GDM1 (cell line): Measurements from ENCODE around the gene SHANK3.
"Not testable (repeated sequence)": the region's sequence is repeated elsewhere in the genome, so short reads cannot be mapped to it uniquely, and the experiment has no call there.

Experiments
- DNase-seq: peaks from one replicate; lab custom pipeline; 2025; lab: John Stamatoyannopoulos, UW

The SHANK3 gene

GRCh38 chr22:50672471-50673230, at the start of gene SHANK3:
Gene SHANK3, plus strand, starts transcription at chr22:50672823.
- peak; percentile 95 for DNase-seq

GRCh38 chr22:50624347-50625130, 48.1 kb upstream of the SHANK3 start:
- no peak for DNase-seq

GRCh38 chr22:50625131-50625567, 47.5 kb upstream of the SHANK3 start:
- no peak for DNase-seq

GRCh38 chr22:50625568-50626313, 46.9 kb upstream of the SHANK3 start:
- DNase-seq = no peak

DNA sequence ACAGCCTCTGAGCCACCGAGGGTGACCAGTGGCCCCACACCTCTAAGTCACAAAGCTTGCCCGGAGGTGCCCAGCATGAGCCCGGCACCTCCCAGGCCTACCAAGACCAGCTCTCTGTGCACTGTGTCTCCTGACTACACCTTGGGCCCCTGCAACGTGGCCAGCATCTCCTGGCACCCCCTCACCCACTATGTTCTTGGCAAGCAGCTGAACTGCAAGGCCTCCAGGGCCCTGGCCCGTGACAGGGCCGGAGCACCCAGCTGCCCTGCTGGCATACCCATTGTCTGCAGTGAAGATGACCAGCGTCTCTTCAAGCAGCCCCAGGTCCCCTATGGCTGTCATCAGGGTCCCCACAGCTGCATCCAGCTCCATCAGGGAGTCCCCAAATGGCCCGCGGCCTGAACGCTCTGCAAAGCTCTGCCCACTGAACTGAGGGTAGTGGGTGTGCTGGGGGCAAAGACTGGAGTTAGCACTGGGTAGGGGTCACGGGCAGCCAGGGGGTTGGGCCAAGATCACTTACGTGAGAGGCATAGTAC, 46.2 kb upstream of the SHANK3 start:
- no peak for DNase-seq

- DNase-seq = no peak
Measured at GRCh38 chr22:50626850-50627641, 45.6 kb upstream of the SHANK3 start.

DNA sequence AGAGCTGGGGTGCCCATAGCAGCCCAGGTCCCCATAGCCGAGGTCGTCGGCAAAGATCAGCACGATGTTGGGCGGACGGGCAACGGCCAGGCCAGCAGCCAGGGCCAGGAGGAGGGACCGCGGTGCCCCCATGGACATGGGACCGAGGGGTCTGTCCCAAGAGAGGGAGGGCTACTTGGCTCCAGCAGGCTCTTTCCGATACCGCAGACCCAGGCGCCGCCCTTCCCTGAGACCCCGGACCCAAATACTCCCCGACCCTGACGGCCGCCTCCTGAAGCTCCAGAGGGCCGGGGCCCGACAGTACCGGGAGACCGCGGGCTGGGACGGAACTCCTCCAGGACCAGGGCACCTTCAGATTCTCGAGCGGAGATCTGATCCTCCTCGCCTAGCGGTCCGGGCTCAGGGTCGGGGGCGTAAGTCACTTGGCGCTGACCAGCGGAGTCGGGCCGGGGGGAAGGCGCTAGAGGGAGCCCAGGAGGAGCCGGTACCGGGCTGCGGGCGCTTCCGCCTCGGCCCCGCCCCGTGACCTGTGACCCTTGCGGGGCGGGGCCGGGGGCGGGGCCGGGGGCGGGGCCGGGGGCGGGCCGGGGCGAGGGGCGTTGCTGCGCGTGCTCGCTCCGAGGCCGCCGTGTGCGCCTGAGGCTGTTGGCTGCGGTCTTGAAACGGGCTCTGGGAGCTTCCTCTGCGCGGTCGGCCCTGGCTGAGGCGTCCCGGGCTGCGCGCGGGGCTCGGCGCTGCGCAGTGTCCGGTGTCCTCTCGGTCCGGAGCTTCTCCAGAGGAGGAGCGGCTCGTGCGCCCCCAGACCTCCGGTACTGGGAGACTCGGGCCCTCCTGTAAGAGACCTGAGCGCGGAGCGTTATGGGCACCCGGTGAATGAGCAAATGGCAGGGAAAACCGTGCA, 44.7 kb upstream of the SHANK3 start, which contains the start of gene ARSA:
ARSA (minus strand) TSS at position 511 of the 901 bp plus-strand sequence; CDS start at position 138, 373 bp downstream.
- peak; percentile 71 for DNase-seq

DNA sequence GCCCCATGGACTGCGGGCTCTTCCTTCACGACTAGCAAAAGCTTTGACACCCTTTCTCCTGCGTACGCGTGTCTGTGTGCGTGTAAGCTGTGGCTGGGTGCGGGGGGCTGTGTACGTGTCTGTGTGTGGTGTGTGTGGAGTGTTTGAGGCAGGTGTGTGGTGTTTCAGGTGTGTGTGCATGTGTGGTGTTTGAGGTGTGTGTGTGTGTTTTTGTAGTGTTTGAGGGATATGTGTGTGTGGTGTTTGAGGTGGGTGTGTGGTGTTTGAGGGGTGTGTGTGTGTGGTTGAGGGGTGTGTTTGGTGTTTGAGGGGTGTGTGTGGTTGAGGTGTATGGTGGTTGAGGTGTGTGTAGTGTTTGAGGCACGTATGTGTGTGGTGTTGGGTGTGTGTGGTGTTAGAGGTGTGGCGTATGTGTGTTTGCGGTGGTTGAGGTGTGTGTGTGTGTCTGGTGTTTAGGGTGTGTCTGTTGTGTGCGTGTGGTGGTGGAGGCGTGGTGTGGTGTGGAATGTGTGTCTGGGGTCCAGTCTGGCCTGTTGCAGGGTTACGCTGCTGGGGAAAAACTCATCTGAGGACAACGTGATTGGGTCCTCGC, 44.0 kb upstream of the SHANK3 start:
- DNase-seq = no peak

DNA sequence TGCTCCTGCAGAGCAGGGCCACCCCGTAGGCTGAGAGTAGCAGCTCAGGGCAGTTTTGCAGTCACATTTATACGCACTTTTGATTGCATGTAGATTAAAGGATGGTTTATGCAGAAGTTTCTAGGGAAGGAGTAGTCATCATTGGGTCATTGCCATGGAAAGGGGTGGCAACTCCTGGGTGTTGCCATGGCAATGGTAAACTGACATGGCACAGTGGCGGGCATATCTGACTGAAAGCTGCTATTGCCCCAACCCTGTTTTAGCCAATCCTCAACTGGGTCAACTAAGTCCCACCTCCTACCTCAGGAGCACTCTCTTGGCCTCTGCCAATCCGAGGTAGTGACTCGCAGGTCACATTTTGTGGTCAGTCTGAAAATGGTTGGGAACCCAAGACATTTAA, 42.2 kb upstream of the SHANK3 start:
- DNase-seq = no peak

GRCh38 chr22:50633086-50633485, 39.5 kb upstream of the SHANK3 start:
- no peak for DNase-seq

DNA sequence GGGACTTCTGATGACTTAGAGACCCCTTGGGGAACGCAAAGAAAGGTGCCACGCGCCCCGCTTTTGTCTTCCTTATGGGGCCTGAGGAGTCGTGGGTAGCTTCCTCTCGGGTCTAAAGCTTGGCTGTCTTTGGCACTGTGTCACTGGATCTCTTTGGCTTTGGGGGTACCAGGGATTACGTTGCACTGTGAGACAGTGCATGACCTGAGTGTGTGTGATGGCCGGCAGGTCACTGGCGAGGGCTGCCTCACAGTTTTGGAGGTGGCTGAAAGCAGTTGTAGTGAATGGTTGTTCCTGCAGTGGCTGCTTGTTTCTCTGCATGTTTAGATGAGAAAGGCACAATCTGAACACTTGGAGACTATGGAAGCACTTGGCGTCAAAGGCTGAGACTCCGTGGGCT, 38.9 kb upstream of the SHANK3 start:
- no peak for DNase-seq

- DNase-seq = no peak
Measured at GRCh38 chr22:50635591-50635990, 37.0 kb upstream of the SHANK3 start.

- not testable (repeated sequence) for DNase-seq
Measured at GRCh38 chr22:50640296-50640695, 32.3 kb upstream of the SHANK3 start.

GRCh38 chr22:50640857-50641647, 31.6 kb upstream of the SHANK3 start:
- no peak for DNase-seq

DNA sequence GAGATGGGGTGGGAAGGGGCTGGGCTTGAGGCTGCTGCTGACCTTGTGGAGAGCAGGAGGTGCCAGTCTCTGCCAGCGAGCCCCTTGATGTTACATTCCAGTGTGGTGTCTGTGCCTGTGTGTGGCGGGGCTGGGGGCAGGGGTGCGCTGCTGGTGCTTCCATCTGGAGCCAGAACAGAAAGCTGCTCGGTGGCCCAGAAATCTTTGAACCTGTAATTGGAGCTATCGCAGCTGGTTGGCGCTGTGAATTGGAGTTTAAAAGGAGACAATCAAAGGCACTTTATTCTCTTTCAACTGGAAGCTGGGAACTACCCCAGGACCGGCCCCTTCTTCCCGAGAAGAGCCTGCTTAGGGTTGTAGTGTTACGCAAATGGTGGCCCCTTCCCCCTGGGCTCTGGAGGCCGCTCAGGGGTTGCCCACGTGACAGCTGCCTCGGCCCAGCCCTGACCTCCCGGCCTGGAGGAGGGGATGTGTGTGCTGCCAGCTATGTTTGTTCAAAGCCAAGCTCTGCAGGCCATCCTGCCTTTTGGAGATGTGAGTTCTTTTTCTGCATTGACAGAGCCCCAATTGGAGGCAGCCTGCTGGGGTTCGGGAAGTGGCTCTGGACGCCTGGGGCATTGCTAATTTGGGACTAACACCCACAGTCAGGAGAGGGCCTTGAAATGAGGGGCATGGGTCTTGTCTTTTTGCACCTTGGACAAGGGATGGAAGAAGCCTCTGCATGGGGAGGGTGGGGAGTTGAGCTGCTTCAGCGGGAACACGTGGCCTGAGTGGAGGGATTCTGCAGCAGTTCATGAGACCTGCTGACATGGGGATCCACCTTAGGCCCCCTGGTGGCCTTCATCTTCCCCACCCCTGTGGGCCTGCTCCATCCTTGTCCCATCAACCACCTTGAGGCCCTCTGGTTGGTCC, 30.7 kb upstream of the SHANK3 start:
- DNase-seq = no peak

GRCh38 chr22:50643021-50643820, 29.4 kb upstream of the SHANK3 start:
- DNase-seq = not testable (repeated sequence)

DNA sequence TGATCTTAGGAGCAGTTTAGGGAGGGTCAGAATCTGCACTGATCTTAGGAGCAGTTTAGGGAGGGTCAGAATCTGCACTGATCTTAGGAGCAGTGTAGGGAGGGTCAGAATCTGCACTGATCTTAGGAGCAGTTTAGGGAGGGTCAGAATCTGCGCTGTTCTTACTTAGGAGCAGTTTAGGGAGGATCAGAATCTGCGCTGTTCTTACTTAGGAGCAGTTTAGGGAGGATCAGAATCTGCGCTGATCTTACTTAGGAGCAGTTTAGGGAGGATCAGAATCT, 28.9 kb upstream of the SHANK3 start:
- DNase-seq = not testable (repeated sequence)
